ENCODE measurements around the gene MT1HL1.
"Not testable (repeated sequence)": the region's sequence is repeated elsewhere in the genome, so short reads cannot be mapped to it uniquely, and the experiment has no call there.

The MT1HL1 gene

GRCh38 chr1:236990052-236990445 is 14.2 kb downstream of the MT1HL1 start:
- CTCF ChIA-PET, result no interaction called here
- H3K4me3 ChIP-seq (ENCODE audit: low read depth, low read length), result no peak overlapping the region
- no peak for DNase-seq (ENCODE audit: low read depth, low spot score)
- POLR2A ChIA-PET, result interaction anchor here (0.6 kb wide), 1 partner anchor 309 kb away, joined by 3 read pairs; no protein-coding TSS in a partner anchor
- TF ChIP-seq CTCF (IDR thresholded peaks at IDR 0.05; ENCODE audit: insufficient read depth, low read length, missing control alignments), result no peak

- ChIA-PET POLR2A (no interaction called here), CTCF (no interaction called here)
- DNase-seq (ENCODE audit: low read depth, low spot score), result no peak
- TF ChIP-seq CTCF (IDR thresholded peaks at IDR 0.05; ENCODE audit: insufficient read depth, low read length, missing control alignments), result no peak
- no peak overlapping the region for H3K4me3 ChIP-seq (ENCODE audit: low read depth, low read length)
These were observed 14.8 kb downstream of the MT1HL1 start for GRCh38 chr1:236989290-236990051.

GRCh38 chr1:236983818-236984217 is 20.4 kb downstream of the MT1HL1 start:
- H3K4me3 ChIP-seq (ENCODE audit: low read depth, low read length), result no peak overlapping the region
- POLR2A ChIA-PET, result no interaction called here
- CTCF ChIA-PET, result no interaction called here
- TF ChIP-seq CTCF (IDR thresholded peaks at IDR 0.05; ENCODE audit: insufficient read depth, low read length, missing control alignments), result no peak
- DNase-seq (ENCODE audit: low read depth, low spot score), result no peak

- CTCF ChIA-PET, result no interaction called here
- H3K4me3 ChIP-seq (ENCODE audit: low read depth, low read length), result no peak overlapping the region
- no peak for TF ChIP-seq CTCF (IDR thresholded peaks at IDR 0.05; ENCODE audit: insufficient read depth, low read length, missing control alignments)
- no peak for DNase-seq (ENCODE audit: low read depth, low spot score)
- POLR2A ChIA-PET, result no interaction called here
These were observed 21.9 kb downstream of the MT1HL1 start for GRCh38 chr1:236982380-236982779.

GRCh38 chr1:236981431-236981830 is 22.8 kb downstream of the MT1HL1 start:
- POLR2A ChIA-PET; H3K4me3 ChIP-seq (ENCODE audit: low read depth, low read length); CTCF ChIA-PET; DNase-seq (ENCODE audit: low read depth, low spot score): not testable (repeated sequence)

GRCh38 chr1:236980673-236981072 is 23.6 kb downstream of the MT1HL1 start:
- POLR2A ChIA-PET, result no interaction called here
- DNase-seq (ENCODE audit: low read depth, low spot score), result no peak
- no peak for TF ChIP-seq CTCF (IDR thresholded peaks at IDR 0.05; ENCODE audit: insufficient read depth, low read length, missing control alignments)
- CTCF ChIA-PET, result no interaction called here
- no peak overlapping the region for H3K4me3 ChIP-seq (ENCODE audit: low read depth, low read length)
